SKM-1 treated with dmso at 0.1 percent for 144 hours (cell line): ENCODE results near the gene APBA2.

ENCODE experiments used
- DNase-seq: peaks from one replicate; lab custom pipeline; 2025; ENCODE audit not compliant: unreplicated experiment; lab: John Stamatoyannopoulos, UW

The APBA2 gene

DNA sequence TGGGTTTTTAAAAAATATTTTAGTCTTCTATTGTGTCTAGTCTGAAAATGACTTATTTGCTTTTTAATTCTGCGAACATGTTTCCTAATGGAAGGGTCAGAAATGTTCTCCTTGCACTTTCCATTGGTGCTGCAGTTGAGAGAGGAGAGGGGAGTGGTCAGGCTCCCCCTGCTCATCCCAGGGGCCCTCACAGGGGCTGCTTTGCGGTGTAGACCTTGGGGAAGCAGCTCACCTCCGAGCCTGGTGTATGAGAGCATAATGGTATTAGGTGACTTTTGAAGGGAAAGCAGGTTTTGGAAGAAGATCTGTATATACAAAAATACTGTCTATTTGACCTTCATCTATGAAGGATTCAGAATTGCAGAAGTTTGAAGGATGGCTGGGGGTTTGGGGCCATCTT is 28.3 kb downstream of the APBA2 start:
- no peak for DNase-seq

- DNase-seq, result no peak
Measured at GRCh38 chr15:28914483-28915023, 28.8 kb downstream of the APBA2 start.

DNA sequence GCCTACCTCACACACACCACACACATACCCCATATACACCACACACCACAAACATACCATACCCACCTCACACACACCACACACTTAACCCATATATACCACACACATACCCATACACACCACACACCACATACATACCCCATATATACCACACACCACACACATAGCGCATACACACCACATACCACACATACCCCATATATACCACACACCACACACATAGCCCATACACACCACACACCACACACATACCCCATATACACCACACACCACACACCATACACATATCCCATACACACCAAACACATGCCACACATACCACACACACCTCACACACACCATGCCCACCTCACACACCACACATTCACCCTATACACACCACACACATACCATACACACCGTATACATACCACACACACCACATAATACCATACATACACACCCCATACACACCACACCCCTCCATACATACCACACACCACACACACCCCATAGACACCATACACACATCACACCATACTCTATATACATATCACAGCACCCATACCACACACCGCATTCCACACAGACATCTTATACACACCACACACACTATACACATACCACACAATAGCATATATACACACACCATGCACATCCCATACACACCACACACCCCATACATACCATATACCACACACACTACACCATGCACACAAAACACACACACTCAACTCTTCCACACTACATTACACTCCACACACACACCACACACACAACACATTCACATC is 29.5 kb downstream of the APBA2 start:
- DNase-seq, result no peak

DNA sequence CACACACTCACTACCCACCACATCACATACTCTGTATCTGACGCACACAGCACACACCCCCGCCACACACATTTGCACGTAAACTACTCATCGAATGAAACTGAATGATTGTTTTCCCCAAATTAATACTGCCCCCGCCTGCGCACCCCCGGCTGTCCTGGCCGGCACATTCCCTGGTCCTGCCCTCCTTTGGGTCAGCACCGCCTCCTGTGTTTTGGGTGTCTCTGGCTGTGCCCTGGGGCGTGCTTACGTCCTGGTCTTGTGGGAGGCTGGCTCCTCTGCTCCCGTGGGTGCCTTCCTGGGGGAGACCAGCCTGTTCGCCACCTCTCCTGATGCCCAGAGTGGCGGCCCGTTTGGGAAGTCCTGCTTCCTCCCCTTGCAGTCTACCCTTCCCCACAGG is 30.2 kb downstream of the APBA2 start:
- no peak for DNase-seq

DNA sequence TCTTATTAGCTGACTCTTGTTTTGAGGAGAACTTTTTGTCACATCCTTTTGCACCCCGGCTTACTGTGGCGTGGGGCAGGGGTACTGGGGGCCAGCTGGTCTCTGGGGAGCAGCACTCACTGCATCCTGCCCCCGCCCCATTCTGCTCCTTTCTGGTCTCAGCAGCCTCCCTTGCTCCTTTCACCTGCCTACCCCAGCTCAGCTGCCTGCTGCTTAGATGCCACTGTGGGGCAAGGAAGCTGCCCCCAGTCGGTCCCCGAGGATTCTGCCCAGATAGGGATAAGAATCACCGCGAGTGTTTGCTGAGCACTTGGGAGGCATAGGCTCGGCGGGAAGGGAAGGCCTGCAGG is 32.0 kb downstream of the APBA2 start:
- no peak for DNase-seq

DNA sequence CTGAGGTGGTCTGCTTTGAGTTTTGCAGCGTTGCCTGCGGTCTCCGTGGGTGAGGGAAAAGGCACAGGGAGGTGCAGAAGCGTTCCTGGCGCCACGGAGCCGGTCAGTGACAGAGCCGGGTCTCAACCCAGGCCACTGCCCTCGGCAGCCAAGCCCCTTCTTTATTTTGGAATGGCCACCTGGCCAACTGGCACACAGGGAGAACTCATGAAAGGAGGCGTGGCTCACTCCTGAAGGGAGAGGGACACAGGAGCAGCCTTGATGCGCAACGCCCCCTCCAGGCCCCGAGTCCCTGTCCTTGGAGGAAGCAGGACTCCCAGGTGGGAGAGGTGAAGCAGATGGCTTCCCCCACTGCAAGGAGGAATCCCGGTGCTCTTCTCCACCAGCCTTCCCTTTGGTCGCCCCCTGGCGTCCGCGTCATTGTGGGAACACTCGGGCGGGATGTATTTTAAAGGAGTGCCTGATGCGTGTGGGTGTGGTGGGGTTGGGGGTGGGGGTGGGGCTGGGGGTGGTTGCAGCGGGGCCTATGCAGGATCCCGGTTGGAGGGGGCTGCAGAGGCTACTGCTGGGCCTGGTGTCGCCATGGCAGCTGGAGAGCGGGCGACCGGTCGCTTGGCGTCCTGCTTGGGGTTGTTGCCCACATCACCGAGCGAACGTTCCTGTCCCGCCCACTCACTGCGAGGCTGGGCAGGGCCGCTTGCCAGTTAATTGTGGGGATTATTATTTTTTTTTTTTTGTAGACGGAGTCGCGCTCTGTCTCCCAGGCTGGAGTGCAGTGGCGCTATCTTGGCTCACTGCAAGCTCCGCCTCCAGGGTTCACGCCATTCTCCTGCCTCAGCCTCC is 32.6 kb downstream of the APBA2 start:
- DNase-seq, result no peak

GRCh38 chr15:28919201-28919635 is 33.4 kb downstream of the APBA2 start:
- no peak for DNase-seq

DNA sequence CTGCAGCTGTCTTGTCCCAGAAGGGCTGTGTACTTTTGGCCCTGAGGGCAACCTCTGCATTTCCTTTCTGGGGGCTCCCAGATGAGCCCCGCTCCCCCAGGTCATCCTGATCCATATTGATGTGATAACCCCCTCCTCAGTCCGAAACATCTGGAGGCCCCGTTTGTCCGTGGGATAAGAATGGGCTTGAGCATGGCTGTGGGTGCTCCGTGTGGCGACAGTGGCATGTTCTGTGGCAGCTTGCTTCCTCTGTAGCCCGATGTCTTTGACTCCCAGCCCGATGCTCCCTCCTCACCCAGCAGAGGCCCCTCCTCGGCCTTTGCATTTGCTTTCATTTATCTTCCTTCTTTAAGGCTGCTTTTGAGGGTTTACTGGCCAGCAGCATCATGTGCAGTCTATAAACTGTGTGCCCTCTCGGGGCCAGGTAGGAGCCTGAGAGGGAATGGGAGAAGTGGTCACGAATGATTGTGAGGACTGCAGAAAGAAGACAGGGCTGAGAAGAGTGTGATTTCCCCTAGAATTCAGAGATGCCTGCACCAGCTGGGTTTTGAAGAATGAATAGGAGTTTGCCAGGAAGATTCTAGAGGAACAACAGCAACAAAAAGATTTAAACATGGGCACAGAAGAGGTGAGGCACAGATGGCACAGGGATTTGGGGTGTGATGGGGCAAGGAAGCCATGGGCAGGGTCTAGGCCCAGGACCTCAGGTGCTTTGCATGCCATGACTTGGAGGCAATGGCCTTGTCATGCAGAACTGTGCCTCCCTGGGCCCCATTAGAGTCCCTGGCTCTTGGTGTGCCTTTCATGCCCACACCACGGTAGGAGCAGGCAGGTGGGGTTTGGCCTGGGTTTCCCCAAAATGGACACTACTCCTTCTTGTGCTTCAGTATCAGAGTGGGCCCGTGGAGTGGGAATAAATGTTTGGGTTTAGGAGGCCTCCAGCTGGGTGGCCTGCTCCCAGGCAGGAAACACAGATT is 34.2 kb downstream of the APBA2 start:
- no peak for DNase-seq

DNA sequence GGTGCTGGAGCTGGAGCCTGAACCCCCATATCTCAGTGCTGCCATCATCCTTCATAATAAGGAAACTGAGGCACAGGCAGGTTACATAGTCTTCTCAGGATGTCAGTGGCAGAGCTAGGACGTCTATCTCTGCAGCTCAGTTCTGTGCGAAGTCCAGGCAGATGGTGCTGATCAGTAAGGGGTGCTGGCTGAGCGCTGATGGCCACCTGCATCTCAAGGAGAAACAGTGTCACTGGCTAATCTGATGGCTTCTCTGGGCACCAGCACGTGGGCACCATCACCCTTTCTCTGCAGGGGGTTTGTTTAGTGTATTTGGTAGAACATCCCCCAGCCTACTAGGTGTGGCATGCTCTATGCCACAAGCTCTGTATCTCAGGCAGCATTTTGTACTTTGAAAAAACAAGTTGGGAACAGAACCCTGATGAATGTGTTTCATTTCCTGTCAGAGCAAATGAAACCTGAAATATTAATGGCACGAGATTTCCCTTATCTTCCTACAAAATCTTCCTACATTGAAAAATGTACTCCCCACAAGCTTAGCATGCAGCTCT is 35.1 kb downstream of the APBA2 start:
- no peak for DNase-seq

GRCh38 chr15:28921336-28921735 is 35.6 kb downstream of the APBA2 start:
- DNase-seq, result no peak

DNA sequence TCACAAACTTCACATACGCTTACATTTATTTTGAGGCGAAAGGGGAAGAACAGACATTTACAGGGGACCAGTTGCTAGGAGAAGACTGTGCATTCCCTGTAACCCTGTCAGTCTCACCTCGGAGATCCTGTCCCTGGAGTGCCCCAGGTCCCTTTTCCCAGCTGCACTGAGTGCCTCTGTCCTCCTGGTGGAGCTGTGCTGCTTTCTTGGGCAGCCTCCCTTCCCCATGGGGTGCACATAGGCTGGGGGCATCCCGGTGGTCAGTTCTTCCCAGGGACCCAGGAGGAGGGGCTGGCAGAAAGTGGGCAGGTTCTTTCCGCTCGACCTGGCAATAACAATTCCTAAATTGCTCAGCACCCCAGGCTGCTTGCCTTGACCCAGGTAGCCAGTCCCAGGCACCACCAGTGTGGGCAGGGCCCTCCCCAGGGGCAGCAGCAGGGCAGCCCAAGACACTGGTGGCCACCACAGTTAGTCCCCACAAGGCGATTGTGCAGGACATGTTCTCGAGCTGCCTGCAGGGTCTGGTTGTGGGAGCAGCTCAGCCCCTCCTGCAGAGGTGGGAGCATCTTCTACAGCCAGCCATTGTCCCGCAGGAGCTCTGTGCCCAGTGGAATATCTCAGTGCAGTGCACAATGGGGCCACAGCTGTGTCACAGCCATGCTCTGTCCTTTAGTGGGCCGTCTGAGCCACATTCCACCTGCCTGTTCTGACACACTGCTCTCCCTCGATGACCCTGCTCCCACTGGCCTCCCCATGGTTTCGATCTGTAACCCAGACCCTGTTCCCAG is 36.3 kb downstream of the APBA2 start:
- DNase-seq, result no peak

GRCh38 chr15:28922707-28923012 is 36.9 kb downstream of the APBA2 start:
- no peak for DNase-seq

GRCh38 chr15:28923726-28924280 is 38.0 kb downstream of the APBA2 start:
- DNase-seq, result no peak

DNA sequence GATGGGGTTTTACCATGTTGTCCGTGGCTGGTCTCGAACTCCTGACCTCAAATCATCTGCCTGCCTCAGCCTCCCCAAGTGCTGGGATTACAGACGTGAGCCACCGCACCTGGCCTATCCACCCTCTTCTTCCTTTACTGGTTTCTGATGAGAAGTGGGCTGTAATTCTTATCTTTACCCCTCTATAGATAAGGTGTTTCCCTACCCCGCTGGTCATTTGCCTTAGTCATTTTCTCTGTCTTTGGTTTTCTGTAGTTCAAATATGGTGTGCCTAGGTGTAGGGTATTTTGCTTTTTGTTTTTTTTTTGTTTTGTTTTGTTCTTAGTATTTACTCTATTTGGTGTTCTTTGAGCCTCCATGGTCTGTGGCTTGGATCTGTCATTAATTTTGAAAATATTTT is 41.3 kb downstream of the APBA2 start:
- no peak for DNase-seq

GRCh38 chr15:28929200-28929599 is 43.4 kb downstream of the APBA2 start:
- DNase-seq, result no peak

GRCh38 chr15:28930011-28930410 is 44.2 kb downstream of the APBA2 start:
- DNase-seq, result no peak

DNA sequence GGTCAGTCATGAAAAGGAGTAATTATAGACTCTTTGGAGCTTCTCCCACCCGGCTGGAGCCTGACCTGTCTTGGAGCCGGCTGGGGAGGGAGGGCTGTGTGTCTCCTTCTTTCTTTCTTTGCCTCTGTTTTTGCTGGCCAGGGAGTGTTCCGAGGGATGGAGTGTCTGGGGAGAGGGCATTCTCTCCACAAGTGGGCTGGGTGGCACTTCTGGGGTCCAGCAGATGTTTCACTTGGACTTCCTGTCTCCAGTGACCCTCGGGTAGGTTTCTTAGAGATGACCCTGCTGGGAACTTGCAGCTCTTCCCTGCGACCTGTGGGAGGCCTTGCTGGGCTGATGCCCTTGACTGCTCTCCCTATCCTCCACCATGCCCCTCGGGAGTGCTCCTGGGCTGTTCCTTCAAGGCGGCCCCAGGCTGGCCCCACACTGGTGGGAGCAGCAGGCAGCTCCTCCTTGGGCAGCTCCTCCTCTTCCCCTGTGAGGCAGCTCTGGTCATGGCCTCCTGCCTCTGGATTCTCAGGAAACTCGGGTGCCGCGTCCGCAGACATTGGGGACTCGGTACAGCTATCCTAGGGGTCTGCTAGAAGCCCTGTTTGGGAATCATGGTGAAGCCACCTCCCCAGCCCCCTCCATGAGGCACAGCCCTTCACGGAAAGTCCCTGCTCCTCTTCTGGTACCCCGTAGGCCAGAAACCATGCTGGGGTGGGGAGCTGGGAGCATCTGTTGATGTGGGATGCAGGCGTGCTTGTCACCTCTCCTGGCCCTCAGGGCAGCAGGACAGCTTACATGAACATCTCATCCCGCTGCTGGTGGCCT is 44.9 kb downstream of the APBA2 start:
- no peak for DNase-seq

- DNase-seq, result no peak
Measured at GRCh38 chr15:28931828-28932227, 46.1 kb downstream of the APBA2 start.

DNA sequence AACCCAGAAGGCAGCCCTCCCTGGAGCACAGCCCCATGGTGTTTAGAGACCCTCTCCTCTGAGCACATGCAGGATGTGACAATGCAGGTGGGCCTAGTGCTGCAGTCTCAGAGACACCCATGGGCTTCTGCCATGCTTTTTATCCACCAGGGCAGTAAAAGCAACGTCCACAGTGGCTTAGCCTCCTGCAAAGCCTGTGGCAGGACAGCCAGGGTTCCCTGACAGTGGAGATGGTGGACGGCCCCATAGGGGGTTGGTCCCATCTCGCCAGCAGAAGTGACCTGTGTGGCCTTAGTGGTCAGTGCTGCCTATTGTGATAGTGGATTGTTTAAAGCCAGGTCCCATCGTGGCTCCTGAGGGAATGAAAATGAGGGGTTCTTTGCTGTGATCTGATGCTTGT is 46.6 kb downstream of the APBA2 start:
- DNase-seq, result no peak
